ENCODE measurements around the gene KCNMB1. TPM values are rescaled to one million over a fixed set of nuclear protein-coding genes. Genes with fewer than 3 reads are reported as not detected.
"Not testable (repeated sequence)": the region's sequence is repeated elsewhere in the genome, so short reads cannot be mapped to it uniquely, and the experiment has no call there.

The KCNMB1 gene
- total RNA-seq, 6 experiments from 2014 or later = not detected

DNA sequence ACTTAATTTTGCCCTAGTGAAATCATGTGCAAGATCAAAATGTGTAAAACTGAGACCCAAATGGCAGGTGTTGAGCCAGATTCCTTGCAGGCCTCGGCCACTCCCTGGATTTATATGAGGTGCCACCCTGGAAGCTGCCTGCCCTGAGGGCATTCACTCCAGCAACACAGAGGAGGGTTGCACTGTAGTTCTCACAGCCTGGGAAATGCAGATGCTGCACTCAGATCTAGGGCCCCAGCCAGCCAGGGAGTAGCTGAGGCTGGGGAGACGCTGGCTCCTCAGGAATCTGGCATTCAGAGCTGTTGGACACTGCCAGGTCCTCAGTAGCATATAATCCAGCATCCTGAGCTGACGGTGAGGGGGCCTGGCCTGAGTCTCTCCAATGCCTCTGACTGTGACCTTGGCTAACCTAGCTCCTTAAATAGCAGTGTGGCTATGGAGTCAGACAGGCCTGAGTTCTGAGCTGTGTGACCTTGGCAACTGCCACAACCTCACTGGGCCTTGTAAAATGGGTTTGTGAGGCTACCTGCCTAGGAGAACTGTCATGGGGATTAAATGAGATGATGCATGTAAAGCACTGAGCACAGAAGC, 8.7 kb downstream of the KCNMB1 start:
- peaks cover 6% of the 10 kb centered on the region for H3K27me3 Mint-ChIP-seq (ENCODE audit: insufficient read depth)
- no peak overlapping the region for H3K27ac Mint-ChIP-seq
- TF ChIP-seq, protein P1, sequence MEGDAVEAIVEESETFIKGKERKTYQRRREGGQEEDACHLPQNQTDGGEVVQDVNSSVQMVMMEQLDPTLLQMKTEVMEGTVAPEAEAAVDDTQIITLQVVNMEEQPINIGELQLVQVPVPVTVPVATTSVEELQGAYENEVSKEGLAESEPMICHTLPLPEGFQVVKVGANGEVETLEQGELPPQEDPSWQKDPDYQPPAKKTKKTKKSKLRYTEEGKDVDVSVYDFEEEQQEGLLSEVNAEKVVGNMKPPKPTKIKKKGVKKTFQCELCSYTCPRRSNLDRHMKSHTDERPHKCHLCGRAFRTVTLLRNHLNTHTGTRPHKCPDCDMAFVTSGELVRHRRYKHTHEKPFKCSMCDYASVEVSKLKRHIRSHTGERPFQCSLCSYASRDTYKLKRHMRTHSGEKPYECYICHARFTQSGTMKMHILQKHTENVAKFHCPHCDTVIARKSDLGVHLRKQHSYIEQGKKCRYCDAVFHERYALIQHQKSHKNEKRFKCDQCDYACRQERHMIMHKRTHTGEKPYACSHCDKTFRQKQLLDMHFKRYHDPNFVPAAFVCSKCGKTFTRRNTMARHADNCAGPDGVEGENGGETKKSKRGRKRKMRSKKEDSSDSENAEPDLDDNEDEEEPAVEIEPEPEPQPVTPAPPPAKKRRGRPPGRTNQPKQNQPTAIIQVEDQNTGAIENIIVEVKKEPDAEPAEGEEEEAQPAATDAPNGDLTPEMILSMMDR (IDR thresholded peaks at IDR 0.05) = no peak
- DNase-seq = no peak
- H3K4me3 Mint-ChIP-seq = no peak overlapping the region
- no peaks in the 10 kb centered on the region for H3K4me1 Mint-ChIP-seq (ENCODE audit: low read depth)
- peaks cover 26% of the 10 kb centered on the region for H3K9me3 Mint-ChIP-seq
- peaks cover 9% of the 10 kb centered on the region; the same call in 1 of the 2 replicates for H3K36me3 Mint-ChIP-seq (ENCODE audit: low read depth)

DNA sequence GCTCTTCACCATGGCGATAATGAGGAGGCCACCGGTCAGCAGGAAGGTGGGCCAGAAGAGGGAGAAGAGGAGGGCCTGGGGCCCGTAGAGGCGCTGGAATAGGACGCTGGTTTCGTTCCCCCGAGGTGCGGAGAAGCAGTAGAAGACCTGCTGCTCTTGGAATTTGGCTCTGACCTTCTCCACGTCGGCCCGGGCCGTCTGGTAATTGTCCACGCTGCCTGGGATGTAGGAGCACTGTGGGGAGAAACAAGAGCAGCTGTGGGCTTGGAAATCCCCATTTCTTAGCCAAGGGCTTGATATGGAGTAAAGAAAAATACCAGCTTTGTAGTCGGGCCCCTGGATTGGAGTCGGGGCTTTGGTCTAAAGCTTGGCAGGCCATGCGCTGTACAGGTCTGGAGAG, 10.4 kb downstream of the KCNMB1 start:
- Mint-ChIP-seq H3K27me3 (ENCODE audit: insufficient read depth) (no peaks in the 10 kb centered on the region; the same call in none of the 2 replicates), H3K36me3 (ENCODE audit: low read depth) (peaks cover 5% of the 10 kb centered on the region; the same call in 1 of the 2 replicates), H3K27ac (no peak overlapping the region), H3K4me1 (ENCODE audit: low read depth) (no peaks in the 10 kb centered on the region), H3K4me3 (no peak overlapping the region), H3K9me3 (peaks cover 26% of the 10 kb centered on the region)
- no peak for DNase-seq
- TF ChIP-seq, protein P1 (IDR thresholded peaks at IDR 0.05) = no peak

DNA sequence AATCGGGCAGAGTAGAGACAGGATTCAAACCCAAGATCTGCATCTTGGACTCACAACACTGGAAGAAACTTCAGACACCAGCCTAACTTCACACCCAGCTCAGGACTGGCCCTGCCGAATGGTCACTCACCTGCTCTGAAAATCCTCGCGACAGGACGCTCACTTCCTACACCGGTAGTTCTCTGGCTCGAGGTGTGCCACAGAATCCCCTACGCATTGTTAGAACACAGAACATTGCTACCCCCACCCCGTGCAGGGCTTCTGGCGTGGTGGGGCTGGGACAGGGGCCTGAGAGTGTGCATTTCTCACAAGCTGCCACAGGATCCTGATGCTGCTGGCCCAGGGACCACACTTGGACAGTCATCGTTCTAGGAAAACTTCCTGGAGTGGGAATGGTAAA, 12.1 kb downstream of the KCNMB1 start:
- peaks cover 2% of the 10 kb centered on the region for H3K27me3 Mint-ChIP-seq (ENCODE audit: insufficient read depth)
- DNase-seq = no peak
- H3K9me3 Mint-ChIP-seq = peaks cover 26% of the 10 kb centered on the region
- no peak overlapping the region for H3K4me3 Mint-ChIP-seq
- H3K4me1 Mint-ChIP-seq (ENCODE audit: low read depth) = no peaks in the 10 kb centered on the region
- TF ChIP-seq, protein P1 (IDR thresholded peaks at IDR 0.05) = no peak
- H3K36me3 Mint-ChIP-seq (ENCODE audit: low read depth) = peaks cover 5% of the 10 kb centered on the region; the same call in 1 of the 2 replicates
- no peak overlapping the region for H3K27ac Mint-ChIP-seq

DNA sequence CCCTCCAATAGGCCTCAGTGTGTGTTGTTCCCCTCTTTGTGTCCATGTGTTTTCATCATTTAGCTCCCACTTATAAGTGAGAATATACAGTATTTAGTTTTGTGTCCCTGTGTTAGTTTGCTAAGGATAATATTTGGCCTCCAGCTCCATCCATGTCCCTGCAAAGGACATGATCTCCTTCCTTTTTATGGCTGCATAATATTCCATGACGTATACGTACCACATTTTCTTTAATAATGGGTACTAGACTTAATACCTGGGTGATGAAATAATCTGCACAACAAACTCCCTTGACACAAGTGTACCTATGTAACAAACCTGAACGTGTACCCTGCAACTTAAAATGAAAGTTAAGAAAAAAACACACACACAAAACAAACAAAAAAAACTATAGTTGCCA, 12.6 kb downstream of the KCNMB1 start:
- H3K27ac Mint-ChIP-seq; H3K36me3 Mint-ChIP-seq (ENCODE audit: low read depth); H3K4me1 Mint-ChIP-seq (ENCODE audit: low read depth); DNase-seq; H3K27me3 Mint-ChIP-seq (ENCODE audit: insufficient read depth); H3K4me3 Mint-ChIP-seq: not testable (repeated sequence)
- H3K9me3 Mint-ChIP-seq = peaks cover 23% of the 10 kb centered on the region

DNA sequence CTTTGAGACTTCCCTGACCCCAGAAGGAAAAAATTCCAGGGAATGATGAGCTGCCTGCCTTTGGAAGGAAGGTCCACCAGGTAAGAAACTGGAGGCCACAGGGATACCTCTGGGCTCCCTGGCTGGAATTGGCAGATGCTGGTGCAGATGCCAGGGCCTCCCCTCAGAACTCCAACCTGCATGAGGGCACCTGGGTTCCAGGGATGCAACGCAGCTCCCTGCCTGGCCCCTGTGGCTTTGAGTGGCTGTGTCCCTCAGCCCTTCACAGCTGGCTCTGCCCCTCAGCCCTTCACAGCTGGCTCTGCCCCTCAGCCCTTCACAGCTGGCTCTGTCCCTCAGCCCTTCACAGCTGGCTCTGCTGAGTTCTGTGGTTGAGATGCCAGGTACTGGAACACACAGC, 13.9 kb downstream of the KCNMB1 start:
- H3K27ac Mint-ChIP-seq = no peak overlapping the region

DNA sequence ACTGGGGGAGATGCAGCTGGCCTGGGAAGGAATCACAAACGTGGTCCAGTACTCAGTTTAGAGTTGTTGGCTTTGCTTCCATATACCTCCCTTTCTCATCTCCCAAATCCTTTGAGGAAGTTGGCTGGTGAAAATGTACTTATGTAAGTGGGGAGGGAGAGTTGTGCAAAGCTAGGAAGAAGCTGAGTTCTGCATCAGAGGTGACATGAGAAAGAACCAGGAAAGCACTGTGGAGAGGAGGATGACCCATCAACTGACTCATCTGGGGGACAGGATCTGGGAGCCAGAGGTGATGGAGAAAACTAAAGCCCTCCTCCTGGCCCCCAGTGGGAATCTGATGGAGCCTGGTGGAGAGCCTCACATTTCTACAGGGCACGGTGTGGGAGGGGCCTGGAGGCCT, 16.2 kb downstream of the KCNMB1 start:
- DNase-seq = no peak
- Mint-ChIP-seq H3K27ac (no peak overlapping the region), H3K36me3 (ENCODE audit: low read depth) (peaks cover 5% of the 10 kb centered on the region; the same call in 1 of the 2 replicates), H3K9me3 (peaks cover 23% of the 10 kb centered on the region), H3K27me3 (ENCODE audit: insufficient read depth) (peaks cover 8% of the 10 kb centered on the region), H3K4me3 (no peak overlapping the region), H3K4me1 (ENCODE audit: low read depth) (no peaks in the 10 kb centered on the region)
- TF ChIP-seq, protein P1 (IDR thresholded peaks at IDR 0.05) = no peak

More for the DNA sequence above, 13.9 kb downstream of the KCNMB1 start:
- Mint-ChIP-seq H3K27me3 (ENCODE audit: insufficient read depth) (peaks cover 8% of the 10 kb centered on the region), H3K4me3 (no peak overlapping the region), H3K9me3 (peaks cover 23% of the 10 kb centered on the region), H3K4me1 (ENCODE audit: low read depth) (no peaks in the 10 kb centered on the region), H3K36me3 (ENCODE audit: low read depth) (peaks cover 5% of the 10 kb centered on the region; the same call in 1 of the 2 replicates)
- TF ChIP-seq, protein P1 (IDR thresholded peaks at IDR 0.05) = no peak
- no peak for DNase-seq
